T-helper 22 cell (primary cell): ENCODE measurements around the gene CRNKL1.
"Not testable (repeated sequence)": the region's sequence is repeated elsewhere in the genome, so short reads cannot be mapped to it uniquely, and the experiment has no call there.

Experiments
- DNase-seq: peaks from one replicate; pipeline ENCODE4 v3.0.0-alpha.2; 2020; ENCODE audit warnings: low read depth

The CRNKL1 gene

DNA sequence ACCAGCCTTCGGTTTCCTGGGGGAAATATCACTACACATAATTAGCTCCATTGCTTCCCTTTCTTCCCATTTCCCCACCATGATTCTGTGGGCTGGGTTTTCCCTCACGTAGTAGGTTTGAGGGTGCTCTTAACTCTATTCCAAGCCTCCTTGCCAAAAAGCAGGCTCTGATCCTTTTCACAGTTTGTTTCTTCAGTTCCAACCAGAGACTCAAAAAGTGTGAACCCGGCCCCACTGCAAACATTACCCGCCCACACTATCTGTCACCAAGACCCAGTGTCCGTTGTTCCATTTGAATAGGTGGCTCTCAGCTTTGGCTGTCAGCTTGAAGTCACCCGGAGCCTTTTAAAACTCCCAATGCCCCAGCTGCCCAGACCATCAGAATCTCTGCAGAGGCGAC lies 46.9 kb downstream of the CRNKL1 start:
- DNase-seq: no peak

DNA sequence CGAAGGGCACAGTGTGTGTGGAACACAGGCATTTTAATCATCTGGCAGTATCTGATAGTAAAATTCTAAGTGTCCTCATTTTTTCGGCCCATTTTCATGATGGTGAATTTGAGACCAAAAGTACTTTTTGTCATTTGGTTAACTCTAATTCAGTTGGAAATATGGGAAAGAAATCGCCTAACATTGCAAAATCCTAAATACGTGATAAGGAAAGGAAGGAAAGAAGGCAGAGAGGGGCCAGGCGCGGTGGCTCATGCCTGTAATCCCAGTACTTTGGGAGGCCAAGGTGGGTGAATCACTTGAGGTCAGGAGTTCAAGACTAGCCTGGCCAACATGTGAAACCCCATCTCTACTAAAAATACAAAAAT lies 48.3 kb downstream of the CRNKL1 start:
- DNase-seq: not testable (repeated sequence)

DNA sequence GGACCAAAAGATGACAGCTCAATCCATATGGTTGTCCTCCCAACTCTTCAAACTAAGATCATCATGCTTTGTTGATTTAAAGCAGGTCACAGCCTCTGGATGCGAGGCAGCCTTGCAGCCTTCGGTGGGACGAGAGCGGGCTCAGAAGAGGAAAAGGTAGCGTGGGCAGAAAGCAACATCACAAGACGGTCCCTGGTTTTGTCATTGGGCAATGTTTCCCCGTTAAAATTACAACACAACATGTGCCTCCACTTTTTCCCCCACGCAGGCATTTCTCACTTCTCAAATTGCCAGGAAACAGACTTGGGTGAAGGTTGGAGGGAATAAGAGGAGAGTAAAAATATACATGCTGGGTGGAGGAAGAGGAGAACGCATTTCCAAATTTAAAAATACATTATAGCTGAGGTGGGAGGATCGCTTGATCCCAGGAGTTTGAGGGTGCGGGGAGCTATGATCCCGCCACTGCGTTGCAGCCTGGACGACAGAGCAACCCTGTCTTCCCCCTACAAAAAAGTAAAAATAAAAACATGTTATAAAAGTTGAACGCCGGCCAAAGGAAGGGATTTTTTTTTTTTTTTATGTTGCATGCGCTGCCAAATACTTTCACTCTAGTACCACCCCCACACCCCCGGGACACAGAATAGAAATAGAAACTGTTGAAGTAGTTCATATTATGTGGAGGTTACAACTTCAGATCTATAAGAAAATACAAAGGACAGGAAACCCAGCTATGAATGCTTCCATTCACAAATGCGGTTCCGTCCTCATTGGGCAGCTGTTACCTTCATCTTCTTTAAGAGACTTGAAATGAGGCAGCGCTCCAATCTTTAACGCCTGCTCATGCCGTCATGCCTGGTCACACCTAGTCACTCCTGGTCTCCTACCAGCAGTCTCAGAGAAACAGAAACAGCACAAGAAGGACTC lies 49.0 kb downstream of the CRNKL1 start:
- DNase-seq: no peak

DNA sequence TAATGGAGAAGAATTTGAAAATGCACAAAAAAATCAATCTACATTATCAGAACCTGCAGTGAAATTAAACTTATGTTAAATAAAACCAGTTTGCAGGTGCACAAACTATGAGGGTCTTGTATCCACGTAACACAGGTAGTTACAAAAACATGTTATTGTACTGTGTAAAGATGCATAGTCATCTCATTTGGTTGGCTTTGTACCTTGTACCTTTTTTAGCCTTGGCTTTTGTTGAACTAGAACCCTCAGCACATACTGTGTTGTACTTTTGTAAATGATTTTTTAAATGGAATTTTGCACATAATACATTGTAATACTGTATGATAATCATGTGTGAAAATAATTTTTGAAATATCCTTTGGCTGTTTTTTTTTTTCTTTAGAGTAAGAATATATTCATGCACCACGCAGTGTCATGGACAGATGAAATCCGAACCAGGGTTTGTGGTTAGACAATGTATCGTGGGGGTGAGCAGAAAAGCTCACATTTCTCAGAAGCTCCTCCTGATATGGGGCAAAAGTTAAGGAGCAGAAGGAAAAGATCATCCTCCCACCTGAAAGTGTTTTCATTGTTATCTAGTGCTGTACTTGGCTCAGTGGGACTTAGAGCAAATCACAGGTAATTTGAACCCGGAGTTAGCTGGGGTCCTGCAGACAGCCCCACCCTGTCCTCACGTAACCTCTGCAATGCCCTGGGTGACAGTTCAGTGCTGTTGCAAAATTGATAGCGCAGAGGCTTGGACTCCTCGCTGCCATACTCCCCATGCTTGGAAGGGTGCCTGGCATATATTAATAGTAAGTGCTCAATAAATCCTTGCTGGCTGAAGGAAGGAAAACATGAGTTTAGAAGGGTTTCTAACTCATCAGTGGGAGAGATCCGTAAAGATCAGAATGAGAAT lies 49.9 kb downstream of the CRNKL1 start:
- no peak for DNase-seq

DNA sequence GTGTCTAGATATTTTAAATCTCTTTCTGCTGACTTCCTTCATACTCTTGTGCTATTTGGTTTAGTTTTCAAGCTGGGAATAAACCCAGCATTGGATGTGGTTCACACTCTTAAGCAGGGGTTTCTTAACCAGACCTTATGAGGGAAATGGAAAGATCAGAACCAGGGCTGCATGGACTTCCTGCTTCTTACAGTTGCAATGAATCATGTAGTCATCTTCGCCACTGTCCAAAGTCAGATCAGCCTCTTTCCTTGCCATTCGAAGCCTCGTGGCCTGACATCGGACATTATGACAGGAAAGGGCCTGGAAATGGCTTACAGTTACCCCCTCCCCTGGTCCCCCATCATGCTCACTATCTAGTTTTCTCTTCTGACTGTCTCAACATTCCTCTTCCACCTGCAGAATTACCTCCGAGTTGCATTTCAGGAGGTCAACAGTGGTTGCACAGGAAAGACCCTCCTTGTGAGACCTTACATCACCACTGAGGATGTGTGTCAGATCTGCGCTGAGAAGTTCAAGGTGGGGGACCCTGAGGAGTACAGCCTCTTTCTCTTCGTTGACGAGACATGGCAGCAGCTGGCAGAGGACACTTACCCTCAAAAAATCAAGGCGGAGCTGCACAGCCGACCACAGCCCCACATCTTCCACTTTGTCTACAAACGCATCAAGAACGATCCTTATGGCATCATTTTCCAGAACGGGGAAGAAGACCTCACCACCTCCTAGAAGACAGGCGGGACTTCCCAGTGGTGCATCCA lies 51.9 kb downstream of the CRNKL1 start:
- DNase-seq: no peak

DNA sequence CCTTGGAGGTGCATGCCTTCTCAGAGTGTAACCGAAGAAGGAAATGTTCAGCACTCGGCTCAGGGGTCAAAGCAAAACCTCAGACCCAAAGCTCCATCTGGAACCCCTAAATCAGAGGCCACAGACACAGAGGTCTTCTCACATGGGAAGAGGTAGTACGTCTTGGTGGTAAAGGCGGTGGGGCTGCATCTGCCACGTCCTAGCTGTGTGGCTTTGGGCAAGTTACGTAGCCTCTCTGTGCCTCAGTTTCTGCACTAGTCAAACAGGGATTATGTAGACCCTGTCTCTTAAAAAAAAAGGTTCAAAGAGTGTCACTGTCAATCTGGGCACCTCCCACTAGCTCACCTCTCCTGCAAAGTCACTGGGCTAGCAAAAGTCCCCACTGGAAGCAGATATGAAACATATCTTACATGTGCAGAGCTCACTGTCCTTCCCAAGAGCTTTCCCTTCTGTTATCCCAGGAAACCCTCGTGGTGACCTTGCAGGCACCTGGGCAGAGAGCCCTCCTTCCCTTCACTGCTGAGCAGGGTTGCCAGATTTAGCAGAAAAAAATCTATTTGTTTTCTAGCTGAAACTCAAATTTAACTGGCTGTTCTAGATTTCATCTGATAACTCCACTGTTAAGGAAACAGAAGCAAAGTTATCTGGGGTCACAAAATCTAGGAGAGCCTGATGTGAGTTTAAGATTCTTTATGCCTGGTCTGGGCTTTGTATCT lies 53.1 kb downstream of the CRNKL1 start:
- DNase-seq: no peak

DNA sequence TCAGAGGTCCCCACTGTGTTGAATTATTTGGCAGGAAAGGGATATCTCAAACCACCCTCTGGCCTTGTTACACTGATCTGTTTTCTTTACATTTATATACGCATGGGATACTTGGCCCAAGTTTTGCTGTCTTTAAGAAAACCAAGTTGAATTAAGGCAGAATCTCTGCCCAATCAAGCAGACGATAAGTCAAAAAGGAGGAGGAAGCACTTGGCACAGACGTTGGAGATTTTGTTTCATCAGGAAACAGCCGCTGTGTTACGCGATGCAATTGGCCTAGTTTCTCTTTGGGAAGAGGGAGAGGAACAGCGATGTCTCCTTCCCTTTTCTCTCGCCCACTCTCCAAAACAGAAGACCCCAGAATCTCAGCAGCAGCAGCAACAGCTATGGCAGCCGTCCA lies 55.3 kb downstream of the CRNKL1 start:
- no peak for DNase-seq

DNA sequence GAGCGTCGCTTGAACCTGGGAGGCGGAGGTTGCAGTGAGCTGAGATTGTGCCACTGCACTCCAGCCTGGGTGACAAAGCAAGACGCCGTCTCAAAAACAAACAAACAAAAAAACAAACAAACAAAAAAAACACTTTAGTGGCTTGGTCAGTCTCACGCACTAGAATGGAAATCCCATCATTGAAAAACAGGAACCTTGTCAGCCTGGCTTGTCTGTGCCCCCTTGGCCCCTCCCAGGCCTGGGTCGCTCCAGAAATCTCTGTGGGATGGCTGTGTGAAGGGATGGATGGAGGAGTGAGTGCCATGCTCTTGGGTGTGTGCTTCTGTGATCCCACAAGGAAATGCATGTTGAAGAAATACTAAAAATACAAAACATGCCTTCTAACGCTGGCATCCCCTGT lies 56.0 kb downstream of the CRNKL1 start:
- no peak for DNase-seq

DNA sequence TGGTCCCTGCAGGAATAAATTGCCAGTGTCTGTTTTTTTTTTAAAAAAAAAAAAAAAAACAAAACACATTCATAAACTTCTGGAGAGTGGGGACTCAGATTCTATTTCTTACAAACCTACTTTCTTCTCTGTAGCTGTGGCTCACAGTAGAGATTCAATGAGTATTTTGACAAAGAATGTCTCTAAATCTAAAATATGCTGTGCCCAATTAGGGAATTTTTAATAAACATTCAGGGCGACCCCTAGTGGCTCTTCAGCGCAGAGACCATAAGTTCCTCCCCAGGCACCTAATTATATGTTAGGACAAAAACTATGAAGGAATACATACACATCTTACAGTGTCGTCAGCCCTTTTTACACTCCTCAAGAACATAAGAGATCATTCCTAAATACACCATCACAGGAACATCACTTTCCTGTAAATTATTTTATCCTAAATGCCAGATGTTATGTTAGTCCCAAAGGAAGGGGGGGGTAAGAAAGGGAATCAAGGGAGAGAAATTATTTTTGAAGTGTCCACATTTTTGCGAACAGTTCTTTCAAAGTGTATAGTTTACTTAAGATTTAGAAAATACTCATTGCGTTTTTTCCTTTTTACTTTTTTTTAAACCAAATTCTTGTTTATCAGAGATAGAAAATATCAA lies 56.9 kb downstream of the CRNKL1 start:
- no peak for DNase-seq

DNA sequence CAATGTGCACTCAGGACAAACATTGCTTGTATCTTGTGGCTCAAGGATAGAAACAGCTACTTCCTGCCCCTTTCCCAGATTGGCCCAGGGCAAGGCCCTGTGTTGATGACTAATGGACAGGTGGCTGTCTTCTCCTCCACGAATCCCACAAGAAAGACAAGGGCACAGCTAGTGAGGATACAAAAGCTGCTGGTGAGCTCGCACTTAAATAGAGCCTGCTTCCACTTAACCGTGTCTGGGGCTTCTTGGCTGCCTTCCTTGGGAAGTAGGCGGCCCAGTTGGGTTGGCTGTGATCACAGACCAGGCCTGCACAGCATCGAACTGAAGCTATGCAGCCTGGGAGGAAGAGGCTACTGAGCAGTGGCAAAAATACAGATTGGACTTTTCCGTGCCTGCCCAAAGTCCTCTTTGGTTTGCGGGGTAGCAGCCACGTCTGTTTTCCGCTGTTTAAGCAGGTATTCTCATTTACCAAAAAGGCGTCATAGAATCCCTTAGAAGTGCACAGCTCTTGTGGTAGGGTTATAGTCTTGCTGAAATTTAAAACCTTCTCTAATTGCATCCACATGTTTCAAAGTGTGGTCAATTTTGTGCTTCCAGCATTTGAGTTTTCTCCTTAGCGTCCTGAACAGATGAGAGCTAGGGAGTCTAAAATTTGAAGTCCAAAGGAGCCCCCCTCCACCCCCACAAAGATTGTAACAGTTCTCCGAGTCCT lies 58.2 kb downstream of the CRNKL1 start:
- no peak for DNase-seq

DNA sequence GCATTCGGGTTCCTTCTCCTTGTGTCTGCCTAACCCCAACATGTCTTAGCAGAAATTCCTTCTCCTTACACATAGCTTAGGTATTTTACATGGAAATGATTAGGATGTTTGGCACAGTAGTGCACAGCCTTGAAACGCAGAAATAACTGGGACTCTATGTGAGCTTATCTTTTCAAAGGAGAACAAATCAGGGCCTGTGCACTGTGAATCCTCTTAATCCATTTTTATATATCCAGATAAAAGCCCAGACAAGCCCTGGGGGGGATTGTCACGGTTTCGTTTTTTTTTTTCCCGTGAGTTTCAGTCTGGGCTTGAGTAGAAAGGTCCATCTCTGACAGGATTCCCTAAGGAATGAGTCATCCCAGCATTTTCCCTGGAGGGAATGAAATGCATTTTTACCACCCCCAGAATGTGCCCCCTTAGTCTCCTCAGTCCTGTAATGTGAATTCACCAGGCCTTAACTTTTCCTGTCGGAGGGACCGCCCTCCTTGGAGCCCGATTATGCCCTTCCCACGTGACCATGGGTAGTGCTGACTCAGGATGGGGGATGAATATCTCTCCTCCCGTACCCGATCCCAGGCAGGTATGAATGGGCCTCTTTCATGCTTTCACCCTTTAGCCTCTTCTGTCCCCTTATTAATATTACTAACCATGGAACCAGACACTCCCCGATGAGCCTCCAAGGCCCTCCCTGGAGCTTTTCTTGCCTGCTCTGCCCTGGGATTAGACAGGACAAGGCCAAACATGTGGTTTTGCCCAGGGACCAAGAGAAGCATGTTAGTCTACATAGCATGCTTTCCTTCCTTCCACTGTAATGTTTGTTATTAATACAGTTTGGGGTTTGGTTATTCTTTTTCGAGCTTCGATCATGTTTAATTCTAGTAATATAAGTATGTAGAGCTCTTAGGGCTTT lies 59.0 kb downstream of the CRNKL1 start:
- no peak for DNase-seq

DNA sequence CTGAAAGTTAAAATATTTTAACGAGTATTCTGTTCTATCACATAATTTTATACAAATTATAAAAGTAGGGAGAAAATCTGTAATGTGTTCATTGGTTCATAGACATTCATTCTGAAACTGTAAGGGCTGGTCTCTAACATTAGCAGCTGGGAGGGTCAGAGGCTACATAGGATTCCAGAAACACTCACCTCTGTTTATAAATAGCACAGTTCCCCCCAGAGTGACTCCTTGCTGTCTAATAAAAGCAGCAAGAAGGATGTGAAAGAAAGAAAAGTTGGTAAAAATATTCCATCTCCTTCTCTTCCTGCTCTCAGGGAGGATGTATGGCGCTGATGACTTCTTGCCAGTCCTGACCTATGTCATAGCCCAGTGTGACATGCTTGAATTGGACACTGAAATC lies 60.4 kb downstream of the CRNKL1 start:
- DNase-seq: no peak

DNA sequence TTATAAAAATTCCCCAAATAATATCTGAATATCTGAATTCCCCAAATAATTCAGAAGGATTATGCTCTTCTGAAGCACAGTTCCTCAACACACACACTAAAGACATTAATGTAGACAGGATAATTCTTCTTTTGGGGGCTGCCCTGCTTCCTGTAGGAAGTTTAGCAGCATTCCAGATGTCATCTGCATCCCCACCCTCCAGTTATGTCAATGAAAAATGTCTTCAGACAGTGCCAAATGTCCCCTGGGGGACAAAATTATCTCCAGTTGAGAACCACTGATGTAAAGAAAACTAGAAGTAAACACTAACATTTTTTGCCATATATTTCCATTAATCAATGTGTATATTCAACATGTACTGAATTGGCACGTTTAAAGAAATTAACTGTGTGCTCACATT lies 61.0 kb downstream of the CRNKL1 start:
- DNase-seq: no peak

DNA sequence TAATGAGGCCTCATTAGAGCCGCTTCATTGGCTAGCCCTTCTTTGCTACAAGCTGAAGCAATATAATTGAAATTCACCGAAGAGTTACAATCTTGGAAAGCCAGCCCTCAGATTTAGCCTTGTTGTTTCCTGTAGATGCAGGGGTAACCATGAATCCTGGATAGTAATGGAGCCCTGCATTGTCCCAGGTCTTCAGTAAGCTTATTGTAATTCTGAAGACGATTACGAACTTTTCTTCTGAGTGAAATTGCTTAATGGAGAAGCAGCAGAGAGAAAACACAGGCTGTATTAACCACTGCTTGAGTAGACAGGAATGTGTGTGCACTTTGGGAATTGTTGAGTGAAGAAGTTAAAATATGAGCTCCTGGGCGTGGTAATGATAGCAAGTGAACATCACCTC lies 61.4 kb downstream of the CRNKL1 start:
- DNase-seq: no peak

DNA sequence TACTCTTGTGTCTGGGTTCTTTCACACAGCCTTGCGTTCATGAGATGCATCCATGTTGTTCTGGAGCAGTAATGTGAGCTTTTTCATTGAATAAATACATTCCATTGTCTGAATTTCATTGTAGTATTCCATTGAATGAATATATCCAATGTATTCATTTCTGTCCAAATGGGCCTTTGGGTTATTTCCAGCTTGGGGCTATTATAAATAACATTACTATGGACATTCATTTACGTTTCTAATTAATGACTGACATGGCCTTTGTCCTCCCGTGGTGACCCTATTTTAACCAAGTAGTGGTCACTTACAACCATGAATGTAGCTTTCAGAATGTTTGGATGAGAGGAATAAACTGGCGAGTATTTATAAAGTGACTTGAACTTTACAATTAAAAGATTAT lies 65.2 kb downstream of the CRNKL1 start:
- no peak for DNase-seq

DNA sequence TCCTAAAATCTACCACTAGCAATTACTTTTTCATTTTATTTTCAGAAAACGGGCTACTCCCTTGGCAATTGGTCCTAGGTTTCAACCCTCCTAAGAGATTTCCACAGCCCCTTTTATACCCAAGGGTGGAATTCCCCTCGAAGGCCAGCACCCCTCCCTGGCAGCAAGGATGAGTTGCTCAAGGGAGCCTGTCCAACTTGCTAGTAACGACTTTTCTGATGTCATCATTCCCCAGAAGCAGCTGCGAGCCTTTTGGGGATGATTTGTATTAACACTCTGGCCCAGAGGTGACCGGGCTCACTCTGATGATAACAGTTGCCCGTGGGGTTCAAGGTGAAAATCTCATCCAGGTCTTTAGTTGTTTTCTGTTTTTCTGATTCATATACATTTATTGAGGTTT lies 65.8 kb downstream of the CRNKL1 start:
- no peak for DNase-seq
